PC-3 (cell line): Measurements from ENCODE around the gene TP53I11.

Experiments
- EZH2 ChIP-seq: fragments of 300-600 bp; sonication (generic); IDR thresholded peaks from one replicate; pipeline ENCODE4 v1.6.1; 2017; ENCODE audit warnings: antibody characterized with exemption, mild to moderate bottlenecking, low read length; ENCODE audit not compliant: unreplicated experiment
- TF ChIP-seq, protein P1 (sequence below): fragments of 300-600 bp; sonication (generic); conservative IDR thresholded peaks from 2 replicates; pipeline ENCODE4 v1.5.1; 2017; ENCODE audit warnings: antibody characterized with exemption, low read depth, mild to moderate bottlenecking, low read length

DNA sequence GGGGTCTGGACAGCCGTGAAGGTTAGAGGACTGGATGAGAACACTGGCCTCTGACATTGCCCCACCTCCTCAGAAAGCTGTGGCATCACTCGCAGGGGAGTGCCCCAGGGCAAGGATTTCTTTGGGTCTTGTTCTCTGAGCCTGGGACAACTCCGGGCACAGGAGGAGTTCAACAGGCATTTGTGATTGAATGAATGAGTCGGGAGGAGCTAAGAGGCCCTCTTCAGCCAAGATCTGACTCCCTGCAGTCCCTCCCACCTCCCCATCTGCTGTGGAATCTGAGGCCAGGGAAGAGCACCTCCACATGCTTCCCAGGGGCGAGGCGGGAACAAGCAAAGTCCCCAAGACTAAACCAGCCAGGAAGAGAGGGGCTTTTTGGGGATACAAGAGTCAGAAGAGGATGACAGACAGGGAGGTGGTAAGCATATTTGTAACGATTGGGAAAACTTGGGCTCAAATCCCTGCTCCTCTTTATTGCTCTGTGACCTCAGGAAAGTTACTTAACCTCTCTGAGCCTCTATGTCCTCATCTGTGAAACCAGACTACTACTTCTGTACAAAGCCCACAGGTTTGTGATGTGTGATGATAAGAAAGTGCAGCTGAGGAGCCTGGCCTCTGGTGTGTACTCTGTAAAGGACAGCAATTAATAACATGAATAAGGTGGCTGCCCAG lies 6.4 kb downstream of the TP53I11 start:
- TF ChIP-seq, protein P1, sequence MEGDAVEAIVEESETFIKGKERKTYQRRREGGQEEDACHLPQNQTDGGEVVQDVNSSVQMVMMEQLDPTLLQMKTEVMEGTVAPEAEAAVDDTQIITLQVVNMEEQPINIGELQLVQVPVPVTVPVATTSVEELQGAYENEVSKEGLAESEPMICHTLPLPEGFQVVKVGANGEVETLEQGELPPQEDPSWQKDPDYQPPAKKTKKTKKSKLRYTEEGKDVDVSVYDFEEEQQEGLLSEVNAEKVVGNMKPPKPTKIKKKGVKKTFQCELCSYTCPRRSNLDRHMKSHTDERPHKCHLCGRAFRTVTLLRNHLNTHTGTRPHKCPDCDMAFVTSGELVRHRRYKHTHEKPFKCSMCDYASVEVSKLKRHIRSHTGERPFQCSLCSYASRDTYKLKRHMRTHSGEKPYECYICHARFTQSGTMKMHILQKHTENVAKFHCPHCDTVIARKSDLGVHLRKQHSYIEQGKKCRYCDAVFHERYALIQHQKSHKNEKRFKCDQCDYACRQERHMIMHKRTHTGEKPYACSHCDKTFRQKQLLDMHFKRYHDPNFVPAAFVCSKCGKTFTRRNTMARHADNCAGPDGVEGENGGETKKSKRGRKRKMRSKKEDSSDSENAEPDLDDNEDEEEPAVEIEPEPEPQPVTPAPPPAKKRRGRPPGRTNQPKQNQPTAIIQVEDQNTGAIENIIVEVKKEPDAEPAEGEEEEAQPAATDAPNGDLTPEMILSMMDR, result no peak
- TF ChIP-seq EZH2, result no peak
